ENCODE results near the gene YJEFN3.

The YJEFN3 gene

DNA sequence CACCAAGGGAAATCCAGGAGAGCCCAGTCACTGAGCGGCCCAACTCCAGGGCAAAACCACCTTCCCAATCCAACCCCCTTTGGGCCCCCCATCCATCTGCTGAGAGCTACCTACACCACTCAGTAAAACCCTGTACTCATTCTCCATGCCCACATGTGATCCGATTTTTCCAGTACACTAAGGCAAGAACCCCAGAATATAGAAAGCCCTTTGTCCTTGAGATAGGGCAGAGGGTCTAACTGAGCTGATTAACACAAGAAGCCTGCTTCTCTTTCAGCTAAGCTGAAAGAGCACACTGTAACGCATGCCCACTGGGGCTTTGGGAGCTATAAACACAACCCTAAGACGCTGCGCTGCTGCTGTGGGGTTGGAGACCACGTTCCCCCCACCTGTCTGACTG lies 53.8 kb downstream of the YJEFN3 start:
- no peak overlapping the region for H3K4me3 ChIP-seq (ENCODE audit: low read length)
- DNase-seq (ENCODE audit: low read depth) = no peak
- TF ChIP-seq, protein P1, sequence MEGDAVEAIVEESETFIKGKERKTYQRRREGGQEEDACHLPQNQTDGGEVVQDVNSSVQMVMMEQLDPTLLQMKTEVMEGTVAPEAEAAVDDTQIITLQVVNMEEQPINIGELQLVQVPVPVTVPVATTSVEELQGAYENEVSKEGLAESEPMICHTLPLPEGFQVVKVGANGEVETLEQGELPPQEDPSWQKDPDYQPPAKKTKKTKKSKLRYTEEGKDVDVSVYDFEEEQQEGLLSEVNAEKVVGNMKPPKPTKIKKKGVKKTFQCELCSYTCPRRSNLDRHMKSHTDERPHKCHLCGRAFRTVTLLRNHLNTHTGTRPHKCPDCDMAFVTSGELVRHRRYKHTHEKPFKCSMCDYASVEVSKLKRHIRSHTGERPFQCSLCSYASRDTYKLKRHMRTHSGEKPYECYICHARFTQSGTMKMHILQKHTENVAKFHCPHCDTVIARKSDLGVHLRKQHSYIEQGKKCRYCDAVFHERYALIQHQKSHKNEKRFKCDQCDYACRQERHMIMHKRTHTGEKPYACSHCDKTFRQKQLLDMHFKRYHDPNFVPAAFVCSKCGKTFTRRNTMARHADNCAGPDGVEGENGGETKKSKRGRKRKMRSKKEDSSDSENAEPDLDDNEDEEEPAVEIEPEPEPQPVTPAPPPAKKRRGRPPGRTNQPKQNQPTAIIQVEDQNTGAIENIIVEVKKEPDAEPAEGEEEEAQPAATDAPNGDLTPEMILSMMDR (conservative IDR thresholded peaks at IDR 0.05; ENCODE audit: low read length) = no peak

DNA sequence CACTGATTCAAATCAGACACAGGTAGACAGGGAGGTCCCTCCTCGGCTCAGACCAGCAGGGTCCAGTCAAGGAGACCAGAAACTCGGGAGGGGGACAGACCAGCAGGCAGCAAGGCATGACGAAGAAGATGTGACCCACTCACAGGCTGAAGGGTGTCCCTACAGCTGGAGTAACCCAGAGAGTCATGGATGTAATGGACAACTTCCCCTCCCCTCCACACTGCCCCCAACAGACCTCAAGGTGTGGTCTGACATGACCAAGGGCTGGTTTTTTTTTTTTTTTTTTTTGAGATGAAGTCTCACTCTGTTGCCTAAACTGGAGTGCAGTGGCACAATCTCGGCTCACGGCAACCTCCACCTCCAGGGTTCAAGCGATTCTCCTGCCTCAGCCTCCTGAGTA lies 55.6 kb downstream of the YJEFN3 start:
- DNase-seq (ENCODE audit: low read depth) = no peak
- TF ChIP-seq, protein P1 (conservative IDR thresholded peaks at IDR 0.05; ENCODE audit: low read length) = no peak
- H3K4me3 ChIP-seq (ENCODE audit: low read length) = no peak overlapping the region
